ENCODE data around the gene RHOH.
A peak's percentile ranks its signal among the peaks of the same experiment; 100 is the strongest.

RHOH gene

GRCh38 chr4:40238700-40239548 is 42.1 kb downstream of the RHOH start (continued):
- TF ChIP-seq ZNF660 (tag by site-specific recombination; IDR thresholded peaks at IDR 0.05) (no peak), KLF17 (tag by site-specific recombination; IDR thresholded peaks at IDR 0.05) (no peak)

- no peak overlapping the region for H3K4me3 ChIP-seq (ENCODE audit: low read depth, low read length)
- H3K9me3 ChIP-seq (ENCODE audit: control insufficient read depth, insufficient read depth, low read depth, low read length), result no peaks in the 10 kb centered on the region
- no peaks in the 10 kb centered on the region for H3K36me3 ChIP-seq (ENCODE audit: control insufficient read depth in 2 of 2, insufficient read depth in 1 of 2, low read length in 2 of 2)
- POLR2A ChIA-PET, result no interaction called here
- CTCF ChIA-PET, result interaction anchor here (0.6 to 0.7 kb wide), 2 partner anchors 419 to 661 kb away, joined by 3 read pairs; no protein-coding TSS in a partner anchor
- H3K27ac ChIP-seq (ENCODE audit: extremely low read depth, low read depth, low read length), result no peak overlapping the region
- no peaks in the 10 kb centered on the region for H3K4me1 ChIP-seq (ENCODE audit: control insufficient read depth, insufficient read depth, low read length)
- peak; percentile 70 for TF ChIP-seq ZBTB6 (tag by site-specific recombination; IDR thresholded peaks at IDR 0.05)
- TF ChIP-seq ZNF785 (tag by site-specific recombination; IDR thresholded peaks at IDR 0.05), result no peak
- TF ChIP-seq ZNF600 (tag by site-specific recombination; IDR thresholded peaks at IDR 0.05), result 0 out of 2 replicates have a peak, but pooled peaks have one; percentile 25
- no peak for TF ChIP-seq ZNF76 (tag by site-specific recombination; IDR thresholded peaks at IDR 0.05; ENCODE audit: borderline replicate concordance, low read depth)
- TF ChIP-seq ZNF776 (tag by site-specific recombination; IDR thresholded peaks at IDR 0.05; ENCODE audit: borderline replicate concordance), result no peak
- no peak for TF ChIP-seq ZXDB (tag by site-specific recombination; IDR thresholded peaks at IDR 0.05)
- TF ChIP-seq PRDM1 (tag by site-specific recombination; IDR thresholded peaks at IDR 0.05), result no peak
- TF ChIP-seq, protein P1, sequence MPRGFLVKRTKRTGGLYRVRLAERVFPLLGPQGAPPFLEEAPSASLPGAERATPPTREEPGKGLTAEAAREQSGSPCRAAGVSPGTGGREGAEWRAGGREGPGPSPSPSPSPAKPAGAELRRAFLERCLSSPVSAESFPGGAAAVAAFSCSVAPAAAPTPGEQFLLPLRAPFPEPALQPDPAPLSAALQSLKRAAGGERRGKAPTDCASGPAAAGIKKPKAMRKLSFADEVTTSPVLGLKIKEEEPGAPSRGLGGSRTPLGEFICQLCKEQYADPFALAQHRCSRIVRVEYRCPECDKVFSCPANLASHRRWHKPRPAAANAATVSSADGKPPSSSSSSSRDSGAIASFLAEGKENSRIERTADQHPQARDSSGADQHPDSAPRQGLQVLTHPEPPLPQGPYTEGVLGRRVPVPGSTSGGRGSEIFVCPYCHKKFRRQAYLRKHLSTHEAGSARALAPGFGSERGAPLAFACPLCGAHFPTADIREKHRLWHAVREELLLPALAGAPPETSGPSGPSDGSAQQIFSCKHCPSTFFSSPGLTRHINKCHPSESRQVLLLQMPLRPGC (tag by site-specific recombination; IDR thresholded peaks at IDR 0.05), result 0 out of 2 replicates have a peak, but pooled peaks have one; percentile 23
- no peak for TF ChIP-seq ZSCAN30 (tag by site-specific recombination; IDR thresholded peaks at IDR 0.05)
- no peak for TF ChIP-seq KLF10 (tag by site-specific recombination; IDR thresholded peaks at IDR 0.05)
- TF ChIP-seq MYNN (tag by site-specific recombination; IDR thresholded peaks at IDR 0.05; ENCODE audit: borderline replicate concordance), result no peak
- no peak for TF ChIP-seq ZFP41 (tag by site-specific recombination; IDR thresholded peaks at IDR 0.05; ENCODE audit: borderline replicate concordance)
- TF ChIP-seq ZNF426 (tag by site-specific recombination; IDR thresholded peaks at IDR 0.05), result no peak
- TF ChIP-seq, protein P2, sequence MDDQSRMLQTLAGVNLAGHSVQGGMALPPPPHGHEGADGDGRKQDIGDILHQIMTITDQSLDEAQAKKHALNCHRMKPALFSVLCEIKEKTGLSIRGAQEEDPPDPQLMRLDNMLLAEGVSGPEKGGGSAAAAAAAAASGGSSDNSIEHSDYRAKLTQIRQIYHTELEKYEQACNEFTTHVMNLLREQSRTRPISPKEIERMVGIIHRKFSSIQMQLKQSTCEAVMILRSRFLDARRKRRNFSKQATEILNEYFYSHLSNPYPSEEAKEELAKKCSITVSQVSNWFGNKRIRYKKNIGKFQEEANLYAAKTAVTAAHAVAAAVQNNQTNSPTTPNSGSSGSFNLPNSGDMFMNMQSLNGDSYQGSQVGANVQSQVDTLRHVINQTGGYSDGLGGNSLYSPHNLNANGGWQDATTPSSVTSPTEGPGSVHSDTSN (CRISPR knock-in tag; IDR thresholded peaks at IDR 0.05), result no peak
- TF ChIP-seq ZNF561 (tag by site-specific recombination; IDR thresholded peaks at IDR 0.05; ENCODE audit: borderline replicate concordance), result no peak
- TF ChIP-seq ZNF621 (tag by site-specific recombination; IDR thresholded peaks at IDR 0.05), result no peak
- TF ChIP-seq ZNF747 (tag by site-specific recombination; IDR thresholded peaks at IDR 0.05), result no peak
- TF ChIP-seq ZFP69B (tag by site-specific recombination; IDR thresholded peaks at IDR 0.05), result no peak
- no peak for TF ChIP-seq KLF16 (tag by site-specific recombination; IDR thresholded peaks at IDR 0.05)
- peak; percentile 52 for TF ChIP-seq GLIS1 (tag by site-specific recombination; IDR thresholded peaks at IDR 0.05)
- TF ChIP-seq KLF1 (tag by site-specific recombination; IDR thresholded peaks at IDR 0.05), result no peak
- no peak for TF ChIP-seq ZNF366 (tag by site-specific recombination; conservative IDR thresholded peaks at IDR 0.05)
These were observed 43.3 kb downstream of the RHOH start for GRCh38 chr4:40240040-40240653.
